Measurements from ENCODE around the gene NSRP1. TPM values are rescaled to one million over a fixed set of nuclear protein-coding genes. Genes with fewer than 3 reads are reported as not detected.

The NSRP1 gene
- polyA plus RNA-seq, 1 donor (not counting 4 experiments of a cell fraction or from before 2014, with no cell fraction given) = 12.7 TPM

DNA sequence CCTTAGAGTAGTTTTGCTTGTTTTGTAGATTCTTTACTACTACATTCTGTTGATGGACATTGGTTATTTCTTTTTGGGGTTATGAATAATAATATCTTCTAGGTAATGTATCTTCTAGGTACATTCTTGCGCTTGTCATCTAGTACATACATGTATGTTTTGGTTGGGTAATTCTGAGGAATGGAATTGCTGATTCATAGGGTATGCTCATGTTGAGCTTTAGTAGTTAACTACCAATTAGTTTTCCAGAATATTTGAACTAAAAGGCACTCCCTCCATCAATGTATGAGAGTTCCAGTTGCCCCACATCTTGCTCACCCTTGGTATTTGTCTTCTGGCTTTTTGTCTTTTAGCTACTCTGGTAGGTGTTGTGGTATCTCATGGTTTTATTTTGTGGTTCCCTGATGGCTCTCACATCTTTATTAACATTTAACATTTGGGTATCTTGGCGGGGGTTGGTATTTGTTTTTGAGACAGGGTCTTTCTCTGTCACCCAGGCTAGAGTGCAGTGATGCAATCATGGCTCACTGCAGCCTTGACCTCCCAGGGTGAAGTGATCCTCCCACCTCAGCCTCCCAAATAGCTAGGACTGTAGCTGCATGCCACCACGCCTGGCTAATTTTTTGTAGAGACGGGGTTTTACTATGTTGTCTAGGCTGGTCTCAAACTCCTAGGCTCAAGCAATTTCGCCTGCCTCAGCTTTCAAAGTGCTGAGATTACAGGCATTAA lies 71.8 kb downstream of the NSRP1 start:
- Histone ChIP-seq H3K27me3 (ENCODE audit: control insufficient read depth, extremely low read depth, insufficient read depth, low read length) (peaks cover 2% of the 10 kb centered on the region), H3K4me3 (ENCODE audit: control insufficient read depth in 2 of 3, extremely low read depth in 1 of 3, insufficient read depth in 2 of 3, low read depth in 1 of 3, low read length in 3 of 3) (no peak overlapping the region), H3K9me1 (ENCODE audit: control insufficient read depth, extremely low read depth, insufficient read depth, low read length) (no peaks in the 10 kb centered on the region), H2AFZ (ENCODE audit: control insufficient read depth, low read length) (no peak overlapping the region), H3K9ac (ENCODE audit: control insufficient read depth, extremely low read depth, insufficient read depth, low read length) (no peak overlapping the region), H3K79me2 (ENCODE audit: control insufficient read depth, insufficient read depth, low read length) (no peaks in the 10 kb centered on the region), H3K9me3 (ENCODE audit: control insufficient read depth, low read depth, low read length) (no peaks in the 10 kb centered on the region), H3K4me2 (ENCODE audit: control insufficient read depth, extremely low read depth, insufficient read depth, low read depth, low read length) (no peak overlapping the region), H4K20me1 (ENCODE audit: control insufficient read depth, extremely low read depth, insufficient read depth, low read length) (no peaks in the 10 kb centered on the region), H3K27ac (ENCODE audit: control insufficient read depth, insufficient read depth, low read length) (no peak overlapping the region), H3K36me3 (ENCODE audit: control insufficient read depth in 2 of 2, extremely low read depth in 1 of 2, insufficient read depth in 2 of 2, low read length in 2 of 2) (peaks cover 4 to 5% of the 10 kb centered on the region in 2 experiments), H3K4me1 (ENCODE audit: control insufficient read depth, extremely low read depth, insufficient read depth, low read length) (no peaks in the 10 kb centered on the region)
- no peak for FAIRE-seq
- dilution Hi-C loops (cut with MboI; ENCODE audit: extremely low pct_ligation_motif_present, low sequenced_read_pairs) = no loop called here
- no peak for DNase-seq (ENCODE audit: low read depth, low spot score)
- TF ChIP-seq EZH2 (IDR thresholded peaks at IDR 0.05; ENCODE audit: low read length) = no peak
- TF ChIP-seq, protein P1, sequence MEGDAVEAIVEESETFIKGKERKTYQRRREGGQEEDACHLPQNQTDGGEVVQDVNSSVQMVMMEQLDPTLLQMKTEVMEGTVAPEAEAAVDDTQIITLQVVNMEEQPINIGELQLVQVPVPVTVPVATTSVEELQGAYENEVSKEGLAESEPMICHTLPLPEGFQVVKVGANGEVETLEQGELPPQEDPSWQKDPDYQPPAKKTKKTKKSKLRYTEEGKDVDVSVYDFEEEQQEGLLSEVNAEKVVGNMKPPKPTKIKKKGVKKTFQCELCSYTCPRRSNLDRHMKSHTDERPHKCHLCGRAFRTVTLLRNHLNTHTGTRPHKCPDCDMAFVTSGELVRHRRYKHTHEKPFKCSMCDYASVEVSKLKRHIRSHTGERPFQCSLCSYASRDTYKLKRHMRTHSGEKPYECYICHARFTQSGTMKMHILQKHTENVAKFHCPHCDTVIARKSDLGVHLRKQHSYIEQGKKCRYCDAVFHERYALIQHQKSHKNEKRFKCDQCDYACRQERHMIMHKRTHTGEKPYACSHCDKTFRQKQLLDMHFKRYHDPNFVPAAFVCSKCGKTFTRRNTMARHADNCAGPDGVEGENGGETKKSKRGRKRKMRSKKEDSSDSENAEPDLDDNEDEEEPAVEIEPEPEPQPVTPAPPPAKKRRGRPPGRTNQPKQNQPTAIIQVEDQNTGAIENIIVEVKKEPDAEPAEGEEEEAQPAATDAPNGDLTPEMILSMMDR (optimal IDR thresholded peaks at IDR 0.05 in 1 of 3, IDR thresholded peaks at IDR 0.05 in 1 of 3, conservative IDR thresholded peaks at IDR 0.05 in 1 of 3; ENCODE audit: extremely low read depth in 1 of 3, insufficient read depth in 2 of 3, low read length in 3 of 3) = no peak

- Histone ChIP-seq H3K36me3 (ENCODE audit: control insufficient read depth in 2 of 2, extremely low read depth in 1 of 2, insufficient read depth in 2 of 2, low read length in 2 of 2) (no peaks in the 10 kb centered on the region), H3K4me1 (ENCODE audit: control insufficient read depth, extremely low read depth, insufficient read depth, low read length) (no peaks in the 10 kb centered on the region)
These were observed 74.5 kb downstream of the NSRP1 start for GRCh38 chr17:30191072-30191471.

More at GRCh38 chr17:30191072-30191471, 74.5 kb downstream of the NSRP1 start:
- Histone ChIP-seq H3K4me2 (ENCODE audit: control insufficient read depth, extremely low read depth, insufficient read depth, low read depth, low read length) (no peak overlapping the region), H3K9me1 (ENCODE audit: control insufficient read depth, extremely low read depth, insufficient read depth, low read length) (no peaks in the 10 kb centered on the region), H3K9me3 (ENCODE audit: control insufficient read depth, low read depth, low read length) (no peaks in the 10 kb centered on the region), H3K9ac (ENCODE audit: control insufficient read depth, extremely low read depth, insufficient read depth, low read length) (no peak overlapping the region), H2AFZ (ENCODE audit: control insufficient read depth, low read length) (no peak overlapping the region), H3K27me3 (ENCODE audit: control insufficient read depth, extremely low read depth, insufficient read depth, low read length) (peaks cover 7% of the 10 kb centered on the region), H3K27ac (ENCODE audit: control insufficient read depth, insufficient read depth, low read length) (no peak overlapping the region), H3K4me3 (ENCODE audit: control insufficient read depth in 2 of 3, extremely low read depth in 1 of 3, insufficient read depth in 2 of 3, low read depth in 1 of 3, low read length in 3 of 3) (no peak overlapping the region), H4K20me1 (ENCODE audit: control insufficient read depth, extremely low read depth, insufficient read depth, low read length) (no peaks in the 10 kb centered on the region), H3K79me2 (ENCODE audit: control insufficient read depth, insufficient read depth, low read length) (no peaks in the 10 kb centered on the region)
- DNase-seq (ENCODE audit: low read depth, low spot score) (no peak), FAIRE-seq (no peak)
- no peak for TF ChIP-seq EZH2 (IDR thresholded peaks at IDR 0.05; ENCODE audit: low read length)
- TF ChIP-seq, protein P1 (optimal IDR thresholded peaks at IDR 0.05 in 1 of 3, IDR thresholded peaks at IDR 0.05 in 1 of 3, conservative IDR thresholded peaks at IDR 0.05 in 1 of 3; ENCODE audit: extremely low read depth in 1 of 3, insufficient read depth in 2 of 3, low read length in 3 of 3) = no peak
- dilution Hi-C loops (cut with MboI; ENCODE audit: extremely low pct_ligation_motif_present, low sequenced_read_pairs) = loop anchor here (10.0 kb wide), 1 partner anchor 134 kb away; no protein-coding TSS in a partner anchor

Measured in keratinocyte (primary cell).